HEK293 (cell line): ENCODE results near the gene GDAP2.

Experiments
- CTCF ChIA-PET: fragments of 350-600 bp; formaldehyde crosslinking; extraction: SDS; loops from one replicate; lab custom pipeline; 2021; ENCODE audit warnings: antibody characterized with exemption; lab: Yijun Ruan, JAX
- POLR2A ChIA-PET: fragments of 300-600 bp; formaldehyde crosslinking; extraction: SDS; loops from one replicate; lab custom pipeline; 2020; ENCODE audit warnings: antibody characterized with exemption, inconsistent platforms; lab: Yijun Ruan, JAX
- H3K27ac ChIP-seq: fragments of 200-500 bp; sonication (Bioruptor generic); 2 replicates; pipeline ENCODE4 v1.5.1; 2014; ENCODE audit warnings: low read depth, low read length, control low read depth, inconsistent platforms; ENCODE audit errors: extremely low read depth
- H3K36me3 ChIP-seq, 2 experiments: fragments of 200-500 bp in 1 of 2; sonication (Bioruptor generic) in 1 of 2; 1 replicate in 1 of 2; 2 replicates in 1 of 2; pipeline ENCODE4 v1.5.1; 2014 to 2017; ENCODE audit warnings: inconsistent platforms in 2 of 2, low read length in 2 of 2; ENCODE audit not compliant: control insufficient read depth in 2 of 2, insufficient read depth in 1 of 2
- H3K4me1 ChIP-seq: fragments of 200-500 bp; sonication (Bioruptor generic); 2 replicates; pipeline ENCODE4 v1.5.1; 2014; ENCODE audit warnings: mild to moderate bottlenecking, low read length, inconsistent platforms; ENCODE audit not compliant: control insufficient read depth, insufficient read depth
- H3K4me3 ChIP-seq: 2 replicates; pipeline ENCODE4 v1.5.1; 2011; ENCODE audit warnings: low read depth, mild to moderate bottlenecking, control low read depth, low read length, moderate library complexity
- H3K9me3 ChIP-seq: fragments of 200-500 bp; sonication (Bioruptor generic); 2 replicates; pipeline ENCODE4 v1.5.1; 2014; ENCODE audit warnings: low read depth, low read length, inconsistent platforms; ENCODE audit not compliant: control insufficient read depth, insufficient read depth
- EGR2 ChIP-seq: fragments of 450-650 bp; formaldehyde crosslinking; IDR thresholded peaks from 2 replicates; pipeline ENCODE4 v1.5.1; 2016; ENCODE audit warnings: low read depth, missing biosample characterization, missing genetic modification characterization
- ELK4 ChIP-seq: IDR thresholded peaks from 2 replicates; pipeline ENCODE4 v1.6.1; 2011; ENCODE audit warnings: mild to moderate bottlenecking, low read depth, low read length, borderline replicate concordance
- PRDM10 ChIP-seq: fragments of 450-650 bp; formaldehyde crosslinking; IDR thresholded peaks from 2 replicates; pipeline ENCODE4 v1.5.1; 2016; ENCODE audit warnings: missing biosample characterization, missing genetic modification characterization
- PRDM6 ChIP-seq: fragments of 450-650 bp; formaldehyde crosslinking; IDR thresholded peaks from 2 replicates; pipeline ENCODE4 v1.5.1; 2017; ENCODE audit warnings: missing biosample characterization, missing genetic modification characterization
- ZFP41 ChIP-seq: fragments of 450-650 bp; formaldehyde crosslinking; IDR thresholded peaks from 2 replicates; pipeline ENCODE4 v1.5.1; 2016; ENCODE audit warnings: missing biosample characterization, missing genetic modification characterization, borderline replicate concordance
- ZNF133 ChIP-seq: fragments of 450-650 bp; formaldehyde crosslinking; IDR thresholded peaks from 2 replicates; pipeline ENCODE4 v1.5.1; 2016; ENCODE audit warnings: missing biosample characterization, missing genetic modification characterization
- ZNF140 ChIP-seq: fragments of 450-650 bp; formaldehyde crosslinking; IDR thresholded peaks from 2 replicates; pipeline ENCODE4 v1.5.1; 2016; ENCODE audit warnings: missing biosample characterization, missing genetic modification characterization
- ZNF16 ChIP-seq: fragments of 450-650 bp; formaldehyde crosslinking; IDR thresholded peaks from 2 replicates; pipeline ENCODE4 v1.5.1; 2016; ENCODE audit warnings: low read depth, missing biosample characterization, missing genetic modification characterization
- ZNF19 ChIP-seq: fragments of 450-650 bp; formaldehyde crosslinking; IDR thresholded peaks from 2 replicates; pipeline ENCODE4; 2016; ENCODE audit warnings: missing biosample characterization, missing genetic modification characterization, low read depth
- ZNF2 ChIP-seq: fragments of 450-650 bp; formaldehyde crosslinking; IDR thresholded peaks from 2 replicates; pipeline ENCODE4 v1.5.1; 2016; ENCODE audit warnings: missing biosample characterization, missing genetic modification characterization
- ZNF302 ChIP-seq: fragments of 450-650 bp; formaldehyde crosslinking; IDR thresholded peaks from 2 replicates; pipeline ENCODE4 v1.5.1; 2016; ENCODE audit warnings: missing biosample characterization, missing genetic modification characterization, low read depth
- ZNF341 ChIP-seq: fragments of 450-650 bp; formaldehyde crosslinking; IDR thresholded peaks from 2 replicates; pipeline ENCODE4; 2016; ENCODE audit warnings: low read depth, missing biosample characterization, missing genetic modification characterization
- ZNF449 ChIP-seq: fragments of 450-650 bp; formaldehyde crosslinking; IDR thresholded peaks from 2 replicates; pipeline ENCODE4 v1.5.1; 2017; ENCODE audit warnings: missing biosample characterization, mild to moderate bottlenecking, missing genetic modification characterization, moderate library complexity
- ZNF544 ChIP-seq: fragments of 450-650 bp; formaldehyde crosslinking; IDR thresholded peaks from 2 replicates; pipeline ENCODE4 v1.5.0; 2017; ENCODE audit warnings: missing biosample characterization, missing genetic modification characterization
- ZNF548 ChIP-seq: fragments of 450-650 bp; formaldehyde crosslinking; IDR thresholded peaks from 2 replicates; pipeline ENCODE4 v1.5.1; 2016; ENCODE audit warnings: missing biosample characterization, missing genetic modification characterization
- ZNF558 ChIP-seq: fragments of 450-650 bp; formaldehyde crosslinking; IDR thresholded peaks from 2 replicates; pipeline ENCODE4 v1.5.1; 2016; ENCODE audit warnings: missing biosample characterization, missing genetic modification characterization
- ZNF626 ChIP-seq: fragments of 450-650 bp; sonication (Bioruptor Pico); formaldehyde crosslinking; IDR thresholded peaks from 2 replicates; pipeline ENCODE4 v1.5.1; 2018; ENCODE audit warnings: missing biosample characterization, missing genetic modification characterization, inconsistent platforms
- ZNF664 ChIP-seq: fragments of 450-650 bp; formaldehyde crosslinking; IDR thresholded peaks from 2 replicates; pipeline ENCODE4 v1.5.1; 2016; ENCODE audit warnings: missing biosample characterization, missing genetic modification characterization
- ZNF777 ChIP-seq: fragments of 450-650 bp; formaldehyde crosslinking; IDR thresholded peaks from 2 replicates; pipeline ENCODE4 v1.5.1; 2017; ENCODE audit warnings: missing biosample characterization, missing genetic modification characterization, borderline replicate concordance
- ZNF791 ChIP-seq: fragments of 450-650 bp; formaldehyde crosslinking; IDR thresholded peaks from 2 replicates; pipeline ENCODE4 v1.5.1; 2016; ENCODE audit warnings: missing biosample characterization, missing genetic modification characterization

The GDAP2 gene

GRCh38 chr1:117971777-117972176, 42.4 kb upstream of the GDAP2 start (continued):
- no peak for TF ChIP-seq ZFP41 (tag by site-specific recombination)

DNA sequence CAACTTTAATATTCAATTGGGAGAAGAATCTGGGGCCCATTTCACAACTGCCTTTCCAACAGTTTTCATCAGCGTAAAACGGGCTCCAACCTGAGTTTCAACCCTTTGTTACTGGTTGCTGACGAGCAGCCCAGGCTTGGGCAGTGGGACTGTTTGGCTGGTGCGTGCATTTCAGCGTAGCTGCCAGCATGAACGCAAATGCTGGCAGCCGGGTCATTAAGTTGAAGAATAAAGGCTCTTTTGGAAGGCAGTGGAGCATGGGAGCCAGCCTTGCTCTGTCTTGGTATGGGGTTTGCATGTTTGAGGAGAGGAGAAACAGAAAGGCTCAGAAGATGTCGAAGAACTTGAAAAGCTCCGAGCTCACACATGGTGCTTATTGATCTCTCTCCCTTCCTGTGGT, 40.8 kb upstream of the GDAP2 start:
- H3K4me3 ChIP-seq = no peak overlapping the region
- H3K27ac ChIP-seq = no peak overlapping the region
- peaks cover 0 to 4% of the 10 kb centered on the region in 2 experiments; a peak in 1 of 3 replicates for H3K36me3 ChIP-seq
- POLR2A ChIA-PET = no interaction called here
- CTCF ChIA-PET = no interaction called here
- no peaks in the 10 kb centered on the region for H3K4me1 ChIP-seq
- no peaks in the 10 kb centered on the region for H3K9me3 ChIP-seq
- TF ChIP-seq ZNF16 (tag by site-specific recombination) = no peak
- TF ChIP-seq ZNF544 (tag by site-specific recombination) = no peak
- no peak for TF ChIP-seq ZNF777
- TF ChIP-seq ZNF341 = no peak
- TF ChIP-seq ELK4 = no peak
- TF ChIP-seq ZNF19 (tag by site-specific recombination) = no peak
- TF ChIP-seq ZNF791 (tag by site-specific recombination) = no peak

DNA sequence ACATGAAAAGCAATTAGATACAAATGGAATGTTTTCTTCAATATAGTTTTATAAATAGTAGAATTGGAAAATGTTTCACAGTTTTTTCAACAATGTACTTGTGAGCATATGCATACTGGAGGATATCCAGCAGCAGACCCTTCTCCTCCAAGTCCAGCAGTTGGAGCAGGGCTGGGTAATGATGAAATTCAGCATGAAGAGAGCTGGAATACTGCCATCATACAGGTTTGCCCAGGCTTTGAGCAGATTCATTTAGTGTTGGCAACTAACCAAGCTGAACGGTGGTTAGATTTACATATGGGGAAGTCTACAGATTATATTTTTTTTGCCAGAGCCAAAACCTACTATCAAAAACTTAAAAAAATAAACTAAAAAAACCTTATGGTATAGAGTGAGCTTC, 38.5 kb upstream of the GDAP2 start:
- ChIA-PET CTCF (interaction anchor here (0.6 to 0.7 kb wide), 2 partner anchors 73 to 1151 kb away, joined by 3 read pairs; no protein-coding TSS in a partner anchor), POLR2A (no interaction called here)
- peak; percentile 44; the same call in 1 of the 2 replicates for TF ChIP-seq PRDM6 (tag by site-specific recombination)
- TF ChIP-seq ZNF140 (tag by site-specific recombination) = no peak
- no peak for TF ChIP-seq ZNF626 (tag by site-specific recombination)
- TF ChIP-seq ZNF449 (tag by site-specific recombination) = 0 out of 2 replicates have a peak, but pooled peaks have one; percentile 1
- TF ChIP-seq ZNF133 (tag by site-specific recombination) = no peak
- TF ChIP-seq ZNF302 (tag by site-specific recombination) = no peak
- TF ChIP-seq ZNF558 (tag by site-specific recombination) = peak; percentile 17; the same call in 1 of the 2 replicates
- no peak for TF ChIP-seq ZNF2

GRCh38 chr1:117967477-117967876, 38.1 kb upstream of the GDAP2 start:
- TF ChIP-seq EGR2 (tag by site-specific recombination) = no peak
- peak; percentile 71 for TF ChIP-seq PRDM10
- TF ChIP-seq ZNF626 (tag by site-specific recombination) = no peak
- TF ChIP-seq ZNF449 (tag by site-specific recombination) = peak; percentile 36; the same call in 1 of the 2 replicates
- no peak for TF ChIP-seq ZNF548 (tag by site-specific recombination)
- peak; percentile 85; the same call in 1 of the 2 replicates for TF ChIP-seq ZNF664 (tag by site-specific recombination)
- TF ChIP-seq, all 188 proteins: peak for 3
- Histone ChIP-seq H3K27ac (no peak overlapping the region), H3K36me3 (peaks cover 0 to 15% of the 10 kb centered on the region in 2 experiments; a peak in 1 of 3 replicates), H3K4me3 (no peak overlapping the region), H3K9me3 (no peaks in the 10 kb centered on the region), H3K4me1 (no peaks in the 10 kb centered on the region)
- CTCF ChIA-PET = interaction anchor here (0.6 to 1.0 kb wide), 3 partner anchors 10 to 1151 kb away, joined by 3 to 4 read pairs (median 3); no protein-coding TSS in a partner anchor
- POLR2A ChIA-PET = no interaction called here

More for the DNA sequence above, 38.5 kb upstream of the GDAP2 start:
- no peak overlapping the region for H3K4me3 ChIP-seq
- H3K9me3 ChIP-seq = no peaks in the 10 kb centered on the region
- H3K4me1 ChIP-seq = no peaks in the 10 kb centered on the region
- H3K36me3 ChIP-seq = peaks cover 0 to 11% of the 10 kb centered on the region in 2 experiments; a peak in 1 of 3 replicates
- no peak overlapping the region for H3K27ac ChIP-seq
